ENCODE measurements around the gene CSNK1G2.

Gene CSNK1G2

DNA sequence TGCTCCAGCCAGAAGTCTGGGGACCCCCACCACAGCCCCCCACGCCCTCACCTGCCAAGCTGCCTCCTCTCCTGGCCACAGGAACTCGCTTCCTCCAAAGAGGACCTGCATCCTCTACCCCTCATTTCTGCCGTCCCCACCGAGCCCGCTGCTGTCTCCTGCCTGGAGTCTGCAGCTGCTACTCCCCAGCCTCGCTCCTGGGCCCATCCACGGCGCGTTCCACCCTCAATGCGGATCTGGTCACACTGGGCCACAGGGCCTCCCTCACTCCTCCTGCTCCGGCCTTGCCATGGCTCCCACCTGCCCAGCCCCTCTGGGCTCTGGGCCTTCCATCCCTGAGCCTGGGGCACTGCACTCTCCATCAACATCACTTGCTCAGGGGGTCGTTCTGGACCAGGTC is 70.2 kb downstream of the CSNK1G2 start:
- DNase-seq (ENCODE audit: extremely low read depth, low read depth) = no peak
- TF ChIP-seq CTCF (IDR thresholded peaks at IDR 0.05; ENCODE audit: low read depth, low read length) = no peak

DNA sequence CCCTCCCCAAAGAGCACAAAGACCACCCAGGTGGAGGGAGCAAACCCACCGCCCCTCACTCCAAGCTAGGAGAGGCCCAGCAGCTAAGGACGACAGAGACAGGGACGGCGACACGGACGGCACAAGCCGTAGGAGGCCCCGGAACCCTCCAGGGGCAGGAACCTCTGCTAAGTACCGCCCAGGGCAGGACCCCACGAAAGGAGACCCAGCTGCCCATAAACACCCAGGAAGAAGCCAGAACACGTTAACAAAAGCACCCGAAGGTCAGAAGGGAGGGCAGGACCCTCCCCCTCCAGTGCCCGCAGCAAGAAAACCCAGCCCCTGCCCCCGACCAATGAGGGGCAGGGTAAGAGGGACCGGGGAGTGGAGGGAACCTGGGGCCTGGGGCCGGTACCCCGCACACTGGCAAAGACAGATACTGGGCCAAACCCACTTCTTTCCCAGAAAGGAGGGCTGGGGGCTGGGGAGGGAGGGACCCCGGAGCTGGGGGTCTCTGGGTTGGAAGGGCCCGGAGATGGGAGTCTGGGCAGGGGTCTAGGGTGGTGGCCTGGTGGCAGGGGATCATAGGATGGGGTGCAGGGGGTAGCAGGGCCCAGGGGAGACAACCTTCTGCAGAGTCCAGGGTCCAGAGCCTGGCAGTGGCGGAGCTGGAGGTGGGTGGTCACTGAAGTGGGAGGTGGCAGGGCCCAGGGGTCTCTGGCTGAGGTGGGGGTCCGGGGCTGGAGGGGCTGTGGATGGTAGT is 72.1 kb downstream of the CSNK1G2 start:
- TF ChIP-seq CTCF (IDR thresholded peaks at IDR 0.05; ENCODE audit: low read depth, low read length) = no peak
- DNase-seq (ENCODE audit: extremely low read depth, low read depth) = no peak

DNA sequence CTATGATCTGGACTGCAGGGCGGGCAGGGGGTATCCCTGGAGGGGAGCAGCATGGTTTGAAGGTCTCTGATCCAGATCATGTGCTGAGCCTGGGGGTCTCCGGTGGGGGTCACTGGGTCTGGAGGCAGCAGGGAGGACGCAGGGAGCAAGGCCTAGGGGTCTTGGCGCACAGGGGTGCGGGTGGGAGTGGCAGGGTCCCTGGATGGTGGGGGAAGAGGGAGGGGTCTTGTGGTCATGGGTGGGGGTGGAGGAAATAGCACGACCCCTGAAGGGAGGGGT is 72.7 kb downstream of the CSNK1G2 start:
- DNase-seq (ENCODE audit: extremely low read depth, low read depth) = no peak
- TF ChIP-seq CTCF (IDR thresholded peaks at IDR 0.05; ENCODE audit: low read depth, low read length) = no peak

DNA sequence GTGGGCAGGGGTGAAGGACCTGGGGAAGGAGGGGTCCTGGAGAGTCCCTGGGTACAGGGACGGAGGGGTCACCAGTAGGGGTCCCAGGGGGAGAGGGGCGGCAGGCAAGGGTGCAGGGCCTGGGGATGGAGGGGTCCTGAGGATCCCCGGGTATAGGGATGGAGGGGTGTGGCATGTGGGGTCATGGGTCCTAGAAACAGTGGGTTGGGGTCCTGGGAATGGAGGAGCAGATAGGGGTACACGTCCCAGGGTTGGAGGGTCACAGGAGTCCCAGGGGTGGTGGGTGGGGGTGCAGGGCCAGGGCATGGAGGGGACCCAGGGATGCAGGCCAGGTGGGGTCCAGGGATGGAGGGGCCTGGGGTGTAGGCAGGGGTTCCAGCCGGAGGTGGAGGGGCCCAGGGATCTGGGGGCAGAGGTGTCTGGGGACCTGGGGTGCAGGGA is 73.2 kb downstream of the CSNK1G2 start:
- DNase-seq (ENCODE audit: extremely low read depth, low read depth) = no peak

DNA sequence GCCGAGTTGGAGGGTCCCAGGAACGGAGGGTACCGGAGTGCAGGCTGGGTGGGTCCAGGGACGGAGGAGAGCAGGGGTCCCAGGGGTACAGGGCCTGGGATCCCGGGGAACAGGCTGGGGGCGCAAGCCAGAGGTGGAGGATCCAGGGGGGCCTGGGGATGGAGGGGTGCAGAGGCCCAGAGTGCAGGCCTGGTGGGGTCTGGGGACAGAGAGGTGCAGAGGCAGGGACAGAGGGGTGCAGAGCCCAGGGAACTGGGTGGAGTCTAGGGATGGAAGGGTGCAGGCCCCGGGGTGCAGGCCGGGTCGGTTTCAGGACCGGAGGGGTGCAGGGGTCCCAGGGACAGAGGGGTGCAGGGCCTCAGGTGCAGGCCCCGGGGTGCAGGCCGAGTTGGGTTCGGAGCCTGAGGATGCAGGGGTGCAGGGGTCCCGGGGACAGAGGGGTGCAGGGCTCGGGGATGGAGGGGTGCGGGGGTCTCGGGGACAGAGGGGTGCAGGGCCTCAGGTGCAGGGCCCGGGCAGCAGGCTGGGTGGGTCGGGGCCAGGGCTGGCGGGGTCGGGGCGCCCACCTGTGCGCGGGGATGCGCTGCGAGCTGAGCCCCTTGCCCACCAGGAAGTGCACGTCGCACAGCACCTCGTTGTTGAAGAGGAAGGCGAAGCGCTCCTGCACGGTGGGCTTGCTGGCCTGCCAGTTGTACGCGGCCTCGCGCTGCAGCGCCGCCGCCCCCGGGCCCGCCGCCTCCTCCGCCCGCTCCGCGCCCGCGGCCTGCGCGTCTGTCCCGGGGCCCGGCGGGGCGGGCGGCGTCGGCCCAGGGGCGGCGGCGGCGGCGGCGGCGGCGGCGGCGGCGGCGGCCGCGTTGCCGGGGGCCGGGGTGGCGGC is 74.0 kb downstream of the CSNK1G2 start:
- DNase-seq (ENCODE audit: extremely low read depth, low read depth) = no peak
- no peak for TF ChIP-seq CTCF (IDR thresholded peaks at IDR 0.05; ENCODE audit: low read depth, low read length)

More for the DNA sequence above, 73.2 kb downstream of the CSNK1G2 start:
- TF ChIP-seq CTCF (IDR thresholded peaks at IDR 0.05; ENCODE audit: low read depth, low read length) = no peak

- DNase-seq (ENCODE audit: extremely low read depth, low read depth) = peak; percentile 87
- TF ChIP-seq CTCF (IDR thresholded peaks at IDR 0.05; ENCODE audit: low read depth, low read length) = no peak
These were observed 74.6 kb downstream of the CSNK1G2 start, which contains the start of gene BTBD2 for GRCh38 chr19:2015608-2015950. BTBD2 (minus strand) TSS chr19:2015714; CDS start chr19:2015703, 11 bp downstream.

All from AG09319 (cell line).